ENCODE measurements around the gene INTS3. TPM values are rescaled to one million over a fixed set of nuclear protein-coding genes. Genes with fewer than 3 reads are reported as not detected.

INTS3 gene
- total and polyA plus RNA-seq, 2 of the 8 experiments (the other 6 are each of a cell fraction or from before 2014, with no cell fraction given), result 66.8 to 93.2 TPM

- no peak overlapping the region for H4K5ac ChIP-seq (ENCODE audit: insufficient read length, low read depth, low read length)
- no peaks in the 10 kb centered on the region for H3K4me1 ChIP-seq (replicated peaks in 1 of 4; ENCODE audit: control insufficient read depth in 3 of 4, insufficient read depth in 4 of 4, low read length in 3 of 4)
- H3K9ac ChIP-seq (replicated peaks in 1 of 4; ENCODE audit: extremely low read depth in 1 of 4, low read depth in 3 of 4, low read length in 3 of 4), result no peak overlapping the region
- H3K14ac ChIP-seq (ENCODE audit: insufficient read length), result no peak overlapping the region
- no peak overlapping the region for H2BK12ac ChIP-seq (ENCODE audit: low read depth, low read length)
- FAIRE-seq (no peak), DNase-seq (ENCODE audit: low read depth in 1 of 2, low spot score in 2 of 2) (no peak)
- H4K91ac ChIP-seq (replicated peaks; ENCODE audit: insufficient read length, low read length), result no peak overlapping the region
- no peak overlapping the region for H3K4me3 ChIP-seq (ENCODE audit: extremely low read depth in 1 of 4, insufficient read depth in 2 of 4, low read depth in 3 of 4, low read length in 4 of 4)
- H3K23me2 ChIP-seq (ENCODE audit: low read depth, low read length), result no peaks in the 10 kb centered on the region
- H2BK120ac ChIP-seq (replicated peaks; ENCODE audit: low read depth, low read length), result no peak overlapping the region
- H2BK20ac ChIP-seq (ENCODE audit: low read length), result no peak overlapping the region
- H3K36me3 ChIP-seq (ENCODE audit: control insufficient read depth in 2 of 4, insufficient read depth in 4 of 4, low read length in 3 of 4), result peaks cover 19 to 70% (median 64%) of the 10 kb centered on the region in 4 experiments
- ChIA-PET CTCF (ENCODE audit: partially characterized antibody) (interaction anchor here (0.6 to 12.1 kb wide), 7 partner anchors 8 to 89 kb away, joined by 4 to 172 read pairs (median 7); partner anchors contain the start of genes ILF2, NPR1 and SLC27A3), POLR2A (ENCODE audit: partially characterized antibody) (interaction anchor here (0.8 to 2.2 kb wide), 5 partner anchors 10 to 35 kb away, joined by 4 to 7 read pairs (median 4); no protein-coding TSS in a partner anchor)
- H3K79me1 ChIP-seq (ENCODE audit: low read depth, low read length), result no peaks in the 10 kb centered on the region
- H3K4ac ChIP-seq (replicated peaks; ENCODE audit: insufficient read length, low read depth, low read length), result no peak overlapping the region
- H2BK5ac ChIP-seq (ENCODE audit: low read depth, low read length), result no peak overlapping the region
- no peak overlapping the region for H3K27ac ChIP-seq (ENCODE audit: low read depth, low read length)
- no peak overlapping the region for H2AK5ac ChIP-seq (ENCODE audit: low read depth, low read length)
- no peak overlapping the region for H3K18ac ChIP-seq (ENCODE audit: extremely low read depth, low read length)
- no peak for TF ChIP-seq TEAD4 (IDR thresholded peaks at IDR 0.05; ENCODE audit: low read depth, low read length)
- no peak for TF ChIP-seq CHD2 (IDR thresholded peaks at IDR 0.05; ENCODE audit: low read length)
- TF ChIP-seq TAF1 (IDR thresholded peaks at IDR 0.05; ENCODE audit: low read depth, low read length), result no peak
- TF ChIP-seq TBP (IDR thresholded peaks at IDR 0.05; ENCODE audit: low read depth, low read length), result no peak
- TF ChIP-seq RNF2 (IDR thresholded peaks at IDR 0.05; ENCODE audit: borderline replicate concordance, low read depth, low read length, missing control alignments, poor library complexity, severe bottlenecking), result no peak
- no peak for TF ChIP-seq POLR2AphosphoS5 (IDR thresholded peaks at IDR 0.05; ENCODE audit: low read depth, low read length)
- no peak for TF ChIP-seq SIRT6 (IDR thresholded peaks at IDR 0.05; ENCODE audit: low read length)
- no peak for TF ChIP-seq GTF2F1 (IDR thresholded peaks at IDR 0.05; ENCODE audit: borderline replicate concordance, low read depth, low read length)
- no peak for TF ChIP-seq EP300 (IDR thresholded peaks at IDR 0.05; ENCODE audit: borderline replicate concordance in 1 of 2, low read depth in 2 of 2, low read length in 2 of 2)
- no peak for TF ChIP-seq EGR1 (IDR thresholded peaks at IDR 0.05; ENCODE audit: borderline replicate concordance, low read depth, low read length)
- no peak for TF ChIP-seq KDM4A (IDR thresholded peaks at IDR 0.05; ENCODE audit: low read depth, low read length, severe bottlenecking)
- H3K27me3 ChIP-seq (replicated peaks in 1 of 4; ENCODE audit: control insufficient read depth in 3 of 4, extremely low read depth in 1 of 4, insufficient read depth in 3 of 4, low read length in 3 of 4), result no peaks in the 10 kb centered on the region
- no peak overlapping the region for H3K4me2 ChIP-seq (ENCODE audit: insufficient read depth in 1 of 2, low read depth in 2 of 2, low read length in 2 of 2)
- no peak overlapping the region for H3K56ac ChIP-seq (replicated peaks; ENCODE audit: insufficient read length, low read depth, low read length)
- H3K79me2 ChIP-seq (ENCODE audit: control insufficient read depth in 1 of 2, insufficient read depth in 2 of 2, low read length in 2 of 2), result no peaks in the 10 kb centered on the region
- H4K20me1 ChIP-seq (replicated peaks in 1 of 2; ENCODE audit: control insufficient read depth in 1 of 2, insufficient read depth in 2 of 2, low read length in 2 of 2), result no peaks in the 10 kb centered on the region
- WGBS, 2 experiments (ENCODE audit: extremely low coverage in 1 of 2, insufficient coverage in 1 of 2, insufficient read length in 1 of 2, insufficient replicate concordance in 2 of 2, low coverage in 1 of 2, low lambda C conversion rate in 2 of 2, missing lambda C conversion rate in 1 of 2), result 95% methylated on average over 5 of the region's 5 CpGs; no CpG with 5 or more reads in 1 of the 2 experiments
- no peak overlapping the region for H2BK15ac ChIP-seq (ENCODE audit: low read length)
- H3K23ac ChIP-seq (ENCODE audit: insufficient read length), result no peak overlapping the region
- H3K9me3 ChIP-seq (ENCODE audit: insufficient read depth in 2 of 2, low read depth in 1 of 2, low read length in 1 of 2), result no peaks in the 10 kb centered on the region
- H4K8ac ChIP-seq (ENCODE audit: extremely low read depth, insufficient read depth, low read length), result no peak overlapping the region
- no peak overlapping the region for H2AFZ ChIP-seq (ENCODE audit: low read length)
These were observed 36.5 kb downstream of the INTS3 start for GRCh38 chr1:153764310-153764709.

Measured in H1 (cell line).